HFFc6 (cell line): Measurements from ENCODE around the gene HINT3. TPM values are rescaled to one million over a fixed set of nuclear protein-coding genes. Genes with fewer than 3 reads are reported as not detected.
"Not testable (repeated sequence)": the region's sequence is repeated elsewhere in the genome, so short reads cannot be mapped to it uniquely, and the experiment has no call there.

Experiments used
- DNase-seq: peaks from one replicate; pipeline ENCODE4 v3.0.0-alpha.2; 2018
- H3K27ac Mint-ChIP-seq: 2 replicates; pipeline ENCODE4 v1.8.0; 2020; ENCODE audit warnings: mild to moderate bottlenecking, mixed read lengths
- H3K27me3 Mint-ChIP-seq: 2 replicates; pipeline ENCODE4 v1.8.0; 2021; ENCODE audit warnings: mild to moderate bottlenecking, moderate library complexity, mixed read lengths; ENCODE audit not compliant: insufficient read depth
- H3K36me3 Mint-ChIP-seq: 2 replicates; pipeline ENCODE4 v1.8.0; 2021; ENCODE audit warnings: low read depth, mixed read lengths
- H3K4me1 Mint-ChIP-seq: 2 replicates; pipeline ENCODE4 v1.8.0; 2020; ENCODE audit warnings: low read depth, mixed read lengths
- H3K4me3 Mint-ChIP-seq: 2 replicates; pipeline ENCODE4 v1.8.0; 2020; ENCODE audit warnings: mild to moderate bottlenecking, moderate library complexity, mixed read lengths
- H3K9me3 Mint-ChIP-seq: 2 replicates; pipeline ENCODE4 v1.8.0; 2020; ENCODE audit warnings: mild to moderate bottlenecking, mixed read lengths
- total RNA-seq, 6 experiments: library from RNA; stranded (reverse); fragmentation: NEBNext Ultra II Directional; extraction: Animal tissue kit (Norgen Biotek cat#: 25700); gene quantifications; 2 replicates in 1 of 6; 3 replicates in 5 of 6; pipeline ENCODE4 v1.2.3, GENCODE V29; 2021
- TF ChIP-seq, protein P1 (sequence below): fragments of 200-600 bp; sonication (generic); IDR thresholded peaks from 2 replicates; pipeline ENCODE4 v1.5.0; 2021; ENCODE audit warnings: antibody characterized with exemption, mild to moderate bottlenecking

The HINT3 gene
- total RNA-seq, 6 experiments from 2014 or later = 11.0 to 14.4 (median 12.3) TPM

DNA sequence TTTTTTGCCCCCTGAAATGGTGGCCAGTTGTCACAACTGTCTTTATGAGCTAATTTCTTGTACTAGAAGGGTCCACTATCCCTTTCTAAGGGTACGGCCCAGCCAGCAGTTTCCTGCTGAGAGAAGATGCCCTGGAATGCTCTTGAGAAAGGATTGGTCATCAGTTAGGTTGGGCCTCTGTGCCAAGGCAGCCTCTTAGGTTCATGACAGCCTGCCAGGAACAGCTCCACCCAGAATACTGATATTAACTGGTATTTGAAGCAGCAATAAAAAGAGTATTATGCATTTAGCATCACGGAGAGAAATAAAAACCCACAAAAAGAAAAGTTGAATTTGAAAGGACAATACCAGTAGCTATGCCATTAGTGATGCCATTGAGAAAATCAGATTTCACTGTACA is 9.0 kb upstream of the HINT3 start:
- H3K4me3 Mint-ChIP-seq = 0 out of 2 replicates have a peak overlapping the region, but pooled peaks have one; percentile 4
- peak; percentile 52 for DNase-seq
- H3K27me3 Mint-ChIP-seq = peaks cover 2% of the 10 kb centered on the region; the same call in 1 of the 2 replicates
- H3K27ac Mint-ChIP-seq = peak overlapping the region; percentile 68
- TF ChIP-seq, protein P1, sequence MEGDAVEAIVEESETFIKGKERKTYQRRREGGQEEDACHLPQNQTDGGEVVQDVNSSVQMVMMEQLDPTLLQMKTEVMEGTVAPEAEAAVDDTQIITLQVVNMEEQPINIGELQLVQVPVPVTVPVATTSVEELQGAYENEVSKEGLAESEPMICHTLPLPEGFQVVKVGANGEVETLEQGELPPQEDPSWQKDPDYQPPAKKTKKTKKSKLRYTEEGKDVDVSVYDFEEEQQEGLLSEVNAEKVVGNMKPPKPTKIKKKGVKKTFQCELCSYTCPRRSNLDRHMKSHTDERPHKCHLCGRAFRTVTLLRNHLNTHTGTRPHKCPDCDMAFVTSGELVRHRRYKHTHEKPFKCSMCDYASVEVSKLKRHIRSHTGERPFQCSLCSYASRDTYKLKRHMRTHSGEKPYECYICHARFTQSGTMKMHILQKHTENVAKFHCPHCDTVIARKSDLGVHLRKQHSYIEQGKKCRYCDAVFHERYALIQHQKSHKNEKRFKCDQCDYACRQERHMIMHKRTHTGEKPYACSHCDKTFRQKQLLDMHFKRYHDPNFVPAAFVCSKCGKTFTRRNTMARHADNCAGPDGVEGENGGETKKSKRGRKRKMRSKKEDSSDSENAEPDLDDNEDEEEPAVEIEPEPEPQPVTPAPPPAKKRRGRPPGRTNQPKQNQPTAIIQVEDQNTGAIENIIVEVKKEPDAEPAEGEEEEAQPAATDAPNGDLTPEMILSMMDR = no peak
- H3K36me3 Mint-ChIP-seq = no peaks in the 10 kb centered on the region
- H3K4me1 Mint-ChIP-seq = peaks cover 81% of the 10 kb centered on the region
- H3K9me3 Mint-ChIP-seq = no peaks in the 10 kb centered on the region

- Mint-ChIP-seq H3K4me1 (peaks cover 72% of the 10 kb centered on the region), H3K9me3 (no peaks in the 10 kb centered on the region)
- TF ChIP-seq, protein P1 = no peak
Observed at GRCh38 chr6:125948455-125948854, 8.1 kb upstream of the HINT3 start.

DNA sequence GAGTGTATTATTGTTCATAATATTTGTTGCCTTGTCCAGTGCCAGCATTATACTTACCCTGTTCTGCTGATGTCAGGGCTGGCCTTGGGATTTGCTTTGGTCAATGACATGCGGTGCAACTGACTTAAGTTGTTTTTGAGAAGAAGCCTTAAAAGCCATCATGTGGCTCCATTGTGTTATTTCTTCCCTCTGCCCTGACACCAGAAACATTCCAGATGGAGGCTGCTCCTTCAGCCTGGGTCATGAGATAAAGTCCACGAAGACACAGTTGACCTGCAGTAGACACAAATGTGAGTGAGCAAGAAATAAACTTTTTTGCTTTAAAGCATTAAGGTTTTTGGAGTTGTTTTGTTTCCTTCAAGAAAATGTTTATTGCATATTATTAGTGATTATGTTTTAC is 7.5 kb upstream of the HINT3 start:
- no peak overlapping the region for H3K27ac Mint-ChIP-seq
- H3K27me3 Mint-ChIP-seq = peaks cover 2% of the 10 kb centered on the region; the same call in 1 of the 2 replicates
- peaks cover 66% of the 10 kb centered on the region for H3K4me1 Mint-ChIP-seq
- no peak overlapping the region for H3K4me3 Mint-ChIP-seq
- DNase-seq = no peak
- no peaks in the 10 kb centered on the region for H3K9me3 Mint-ChIP-seq
- TF ChIP-seq, protein P1 = no peak
- H3K36me3 Mint-ChIP-seq = no peaks in the 10 kb centered on the region

More at GRCh38 chr6:125948455-125948854, 8.1 kb upstream of the HINT3 start:
- no peaks in the 10 kb centered on the region for H3K36me3 Mint-ChIP-seq
- DNase-seq = no peak
- no peak overlapping the region for H3K4me3 Mint-ChIP-seq
- peaks cover 2% of the 10 kb centered on the region; the same call in 1 of the 2 replicates for H3K27me3 Mint-ChIP-seq
- H3K27ac Mint-ChIP-seq = no peak overlapping the region

- 0 out of 2 replicates have a peak overlapping the region, but pooled peaks have one; percentile 27 for H3K4me3 Mint-ChIP-seq
- H3K9me3 Mint-ChIP-seq = no peaks in the 10 kb centered on the region
- H3K27ac Mint-ChIP-seq = peak overlapping the region; percentile 55
- H3K4me1 Mint-ChIP-seq = peaks cover 54% of the 10 kb centered on the region
- peak; percentile 77 for DNase-seq
- H3K27me3 Mint-ChIP-seq = peaks cover 2% of the 10 kb centered on the region; the same call in 1 of the 2 replicates
- no peaks in the 10 kb centered on the region for H3K36me3 Mint-ChIP-seq
- TF ChIP-seq, protein P1 = no peak
Observed at GRCh38 chr6:125950293-125950692, 6.3 kb upstream of the HINT3 start.

DNA sequence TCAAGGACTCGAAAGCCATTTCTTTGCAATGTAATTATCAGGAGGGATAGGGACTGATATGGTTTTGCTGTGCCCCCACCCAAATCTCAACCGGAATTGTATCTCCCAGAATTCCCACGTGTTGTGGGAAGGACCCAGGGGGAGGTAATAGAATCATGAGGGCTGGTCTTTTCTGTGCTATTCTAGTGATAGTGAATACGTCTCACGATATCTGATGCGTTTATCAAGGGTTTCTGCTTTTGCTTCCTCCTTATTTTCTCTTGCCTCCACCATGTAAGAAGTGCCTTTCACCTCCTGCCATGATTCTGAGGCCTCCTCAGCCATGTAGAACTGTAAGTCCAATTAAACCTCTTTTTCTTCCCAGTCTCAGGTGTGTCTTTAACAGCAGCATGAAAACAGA is 5.9 kb upstream of the HINT3 start:
- not testable (repeated sequence) for H3K4me3 Mint-ChIP-seq, H3K9me3 Mint-ChIP-seq, H3K27me3 Mint-ChIP-seq, H3K36me3 Mint-ChIP-seq, DNase-seq
- H3K4me1 Mint-ChIP-seq = peaks cover 50% of the 10 kb centered on the region
- peak overlapping the region; percentile 55 for H3K27ac Mint-ChIP-seq

DNA sequence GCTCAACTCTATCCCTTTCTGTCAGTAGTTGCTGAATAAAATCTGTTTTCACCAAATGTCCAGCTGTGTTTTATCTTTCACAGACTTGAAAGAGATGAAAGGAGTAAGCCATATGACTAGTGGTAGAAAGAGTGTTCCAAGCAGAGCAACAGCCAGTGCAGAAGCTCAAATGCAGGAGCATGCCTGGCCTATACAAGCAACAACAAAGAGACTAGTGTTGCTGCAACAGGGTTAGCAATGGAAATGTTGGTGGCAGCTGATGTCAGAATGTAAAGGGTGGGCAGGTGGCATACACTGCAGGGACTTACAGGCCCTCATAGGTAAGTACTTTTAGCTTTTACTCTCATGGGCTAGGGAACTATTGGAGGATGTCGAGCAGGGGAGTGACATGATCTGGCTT is 5.2 kb upstream of the HINT3 start:
- TF ChIP-seq, protein P1 = no peak
- Mint-ChIP-seq H3K27me3 (peaks cover 2% of the 10 kb centered on the region; the same call in 1 of the 2 replicates), H3K4me3 (no peak overlapping the region), H3K9me3 (no peaks in the 10 kb centered on the region), H3K4me1 (peaks cover 49% of the 10 kb centered on the region), H3K27ac (peak overlapping the region; percentile 5; the same call in 1 of the 2 replicates), H3K36me3 (no peaks in the 10 kb centered on the region)
- DNase-seq = no peak
